ENCODE results near the gene OVCH1. TPM values are rescaled to one million over a fixed set of nuclear protein-coding genes. Genes with fewer than 3 reads are reported as not detected.
"Not testable (repeated sequence)": the region's sequence is repeated elsewhere in the genome, so short reads cannot be mapped to it uniquely, and the experiment has no call there.

Gene OVCH1
- total RNA-seq, 1 experiment from 2014 or later = not detected

DNA sequence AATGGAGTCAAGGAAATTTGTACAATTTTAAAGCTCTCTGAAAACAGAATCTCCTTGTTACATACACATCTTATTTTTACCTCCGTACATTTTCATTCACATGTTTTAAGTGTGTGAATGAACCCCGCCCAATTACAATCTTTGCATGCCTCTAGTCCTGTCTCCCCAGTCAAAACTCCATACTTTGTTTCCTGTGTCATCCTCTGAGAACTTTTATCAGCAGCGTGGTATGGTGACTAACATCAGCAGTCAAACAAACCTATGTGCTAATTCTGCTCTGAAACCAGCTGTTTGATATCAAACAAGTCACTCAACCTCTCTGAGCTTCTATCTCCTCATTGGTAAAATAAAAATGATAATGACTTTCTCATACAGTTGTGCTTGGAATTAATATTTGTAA, 100.7 kb downstream of the OVCH1 start:
- ChIA-PET POLR2A (ENCODE audit: unreplicated experiment) (no interaction called here), CTCF (no interaction called here)
- H3K27ac ChIP-seq = no peak overlapping the region
- TF ChIP-seq, protein P1, sequence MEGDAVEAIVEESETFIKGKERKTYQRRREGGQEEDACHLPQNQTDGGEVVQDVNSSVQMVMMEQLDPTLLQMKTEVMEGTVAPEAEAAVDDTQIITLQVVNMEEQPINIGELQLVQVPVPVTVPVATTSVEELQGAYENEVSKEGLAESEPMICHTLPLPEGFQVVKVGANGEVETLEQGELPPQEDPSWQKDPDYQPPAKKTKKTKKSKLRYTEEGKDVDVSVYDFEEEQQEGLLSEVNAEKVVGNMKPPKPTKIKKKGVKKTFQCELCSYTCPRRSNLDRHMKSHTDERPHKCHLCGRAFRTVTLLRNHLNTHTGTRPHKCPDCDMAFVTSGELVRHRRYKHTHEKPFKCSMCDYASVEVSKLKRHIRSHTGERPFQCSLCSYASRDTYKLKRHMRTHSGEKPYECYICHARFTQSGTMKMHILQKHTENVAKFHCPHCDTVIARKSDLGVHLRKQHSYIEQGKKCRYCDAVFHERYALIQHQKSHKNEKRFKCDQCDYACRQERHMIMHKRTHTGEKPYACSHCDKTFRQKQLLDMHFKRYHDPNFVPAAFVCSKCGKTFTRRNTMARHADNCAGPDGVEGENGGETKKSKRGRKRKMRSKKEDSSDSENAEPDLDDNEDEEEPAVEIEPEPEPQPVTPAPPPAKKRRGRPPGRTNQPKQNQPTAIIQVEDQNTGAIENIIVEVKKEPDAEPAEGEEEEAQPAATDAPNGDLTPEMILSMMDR (conservative IDR thresholded peaks at IDR 0.05) = no peak
- TF ChIP-seq EZH2 (IDR thresholded peaks at IDR 0.05; ENCODE audit: low read depth) = no peak
- no peaks in the 10 kb centered on the region for H3K36me3 ChIP-seq (ENCODE audit: low read depth)
- H3K4me2 ChIP-seq = no peak overlapping the region
- H2AFZ ChIP-seq = no peak overlapping the region
- no TSS peak for BruUV-seq (replicated peaks)
- no peaks in the 10 kb centered on the region for H4K20me1 ChIP-seq (ENCODE audit: insufficient read depth)
- intact Hi-C loops (cut with micrococcal nuclease; ENCODE audit: unreplicated experiment) = no loop called here
- H3K79me2 ChIP-seq (ENCODE audit: low read depth) = no peaks in the 10 kb centered on the region
- no peak for DNase-seq
- H3K4me1 ChIP-seq (replicated peaks; ENCODE audit: insufficient read depth) = no peaks in the 10 kb centered on the region
- H3K27me3 ChIP-seq (ENCODE audit: insufficient read depth, low read depth) = no peaks in the 10 kb centered on the region
- no peaks in the 10 kb centered on the region for H3K9me3 ChIP-seq (ENCODE audit: insufficient read depth, low read depth)
- H3F3A ChIP-seq (ENCODE audit: insufficient read depth, low read depth) = no peaks in the 10 kb centered on the region
- no peaks in the 10 kb centered on the region for H3K9me2 ChIP-seq (ENCODE audit: insufficient read depth)
- no peak overlapping the region for H3K4me3 ChIP-seq

GRCh38 chr12:29395356-29395755, 102.1 kb downstream of the OVCH1 start:
- H2AFZ ChIP-seq = no peak overlapping the region
- no peaks in the 10 kb centered on the region for H4K20me1 ChIP-seq (ENCODE audit: insufficient read depth)
- intact Hi-C loops (cut with micrococcal nuclease; ENCODE audit: unreplicated experiment) = no loop called here
- POLR2A ChIA-PET (ENCODE audit: unreplicated experiment) = interaction anchor here (0.8 kb wide), 1 partner anchor 1434 kb away, joined by 7 read pairs; no protein-coding TSS in a partner anchor
- no peaks in the 10 kb centered on the region for H3K27me3 ChIP-seq (ENCODE audit: insufficient read depth, low read depth)
- H3K4me3 ChIP-seq = no peak overlapping the region
- no peaks in the 10 kb centered on the region for H3K36me3 ChIP-seq (ENCODE audit: low read depth)
- H3F3A ChIP-seq (ENCODE audit: insufficient read depth, low read depth) = no peaks in the 10 kb centered on the region
- H3K9me2 ChIP-seq (ENCODE audit: insufficient read depth) = no peaks in the 10 kb centered on the region
- no peak overlapping the region for H3K27ac ChIP-seq
- no peaks in the 10 kb centered on the region for H3K79me2 ChIP-seq (ENCODE audit: low read depth)
- no peak for DNase-seq
- CTCF ChIA-PET = no interaction called here
- 0 out of 2 replicates have a peak, but pooled peaks cover 2% of the 10 kb centered on the region for H3K4me1 ChIP-seq (replicated peaks; ENCODE audit: insufficient read depth)
- H3K4me2 ChIP-seq = no peak overlapping the region
- no TSS peak for BruUV-seq (replicated peaks)
- TF ChIP-seq, protein P1 (conservative IDR thresholded peaks at IDR 0.05) = no peak
- no peak for TF ChIP-seq EZH2 (IDR thresholded peaks at IDR 0.05; ENCODE audit: low read depth)
- no peaks in the 10 kb centered on the region for H3K9me3 ChIP-seq (ENCODE audit: insufficient read depth, low read depth)

DNA sequence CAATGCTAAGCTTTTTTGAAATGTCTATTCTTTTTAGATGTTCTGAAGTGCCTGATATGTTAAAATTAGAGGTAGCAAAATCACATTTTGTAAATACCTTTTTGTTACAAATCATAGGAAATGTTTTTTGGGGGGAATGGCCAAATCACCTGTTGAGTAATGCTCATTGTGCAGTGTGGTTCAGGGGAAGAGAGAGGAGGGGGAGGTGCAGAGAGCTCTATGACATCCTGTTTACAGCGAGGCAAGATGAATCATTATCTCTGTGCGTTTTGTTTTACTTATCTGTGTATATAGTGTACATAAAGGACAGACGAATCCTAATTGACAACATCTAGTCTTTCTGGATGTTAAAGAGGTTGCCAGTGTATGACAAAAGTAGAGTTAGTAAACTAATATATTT, 107.1 kb downstream of the OVCH1 start:
- H3K9me2 ChIP-seq (ENCODE audit: insufficient read depth); H3K79me2 ChIP-seq (ENCODE audit: low read depth); BruUV-seq (replicated peaks); CTCF ChIA-PET; H3K36me3 ChIP-seq (ENCODE audit: low read depth); H3K27me3 ChIP-seq (ENCODE audit: insufficient read depth, low read depth); H3K4me1 ChIP-seq (replicated peaks; ENCODE audit: insufficient read depth); intact Hi-C loops (cut with micrococcal nuclease; ENCODE audit: unreplicated experiment); H3F3A ChIP-seq (ENCODE audit: insufficient read depth, low read depth); H2AFZ ChIP-seq; H3K27ac ChIP-seq; H3K4me3 ChIP-seq; H3K9me3 ChIP-seq (ENCODE audit: insufficient read depth, low read depth); POLR2A ChIA-PET (ENCODE audit: unreplicated experiment); DNase-seq; H4K20me1 ChIP-seq (ENCODE audit: insufficient read depth); H3K4me2 ChIP-seq: not testable (repeated sequence)

DNA sequence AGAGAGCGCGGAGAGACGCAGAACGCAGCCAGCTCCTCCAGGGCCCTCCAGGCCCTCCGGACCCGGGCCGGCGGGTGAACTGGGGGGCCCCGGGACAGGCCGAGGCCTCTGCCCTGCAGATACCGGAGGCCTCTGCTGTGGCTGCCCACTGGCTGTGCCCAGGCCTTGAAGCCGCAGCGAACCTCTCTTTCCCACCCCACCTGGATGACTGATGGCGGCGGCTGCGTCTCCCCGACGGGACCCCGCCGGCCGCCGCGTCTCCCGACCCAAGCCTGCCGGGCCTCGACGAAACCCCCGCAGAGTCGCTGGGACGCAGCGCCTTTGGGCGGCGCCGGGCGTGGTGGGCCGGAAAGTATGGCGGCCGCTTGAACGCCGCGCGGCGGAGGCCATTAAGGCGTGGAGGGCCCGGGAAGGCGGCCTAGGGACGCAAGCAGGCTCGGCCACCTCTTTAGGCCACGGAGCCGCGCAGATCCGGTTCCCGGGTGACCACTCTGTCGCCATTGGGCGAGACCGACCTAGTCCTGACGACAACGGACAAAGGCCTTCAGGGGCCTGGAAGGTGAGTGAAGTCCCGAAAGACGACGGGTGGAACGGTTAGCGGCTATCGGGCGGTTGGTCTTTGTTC, 108.1 kb downstream of the OVCH1 start:
- TF ChIP-seq EZH2 (IDR thresholded peaks at IDR 0.05; ENCODE audit: low read depth) = no peak
- TF ChIP-seq, protein P1 (conservative IDR thresholded peaks at IDR 0.05) = no peak
- no peaks in the 10 kb centered on the region for H3K36me3 ChIP-seq (ENCODE audit: low read depth)
- no peaks in the 10 kb centered on the region for H3K9me3 ChIP-seq (ENCODE audit: insufficient read depth, low read depth)
- no peak overlapping the region for H2AFZ ChIP-seq
- 0 out of 2 replicates have a peak, but pooled peaks cover 7% of the 10 kb centered on the region for H3K4me1 ChIP-seq (replicated peaks; ENCODE audit: insufficient read depth)
- ChIA-PET CTCF (no interaction called here), POLR2A (ENCODE audit: unreplicated experiment) (no interaction called here)
- H3K9me2 ChIP-seq (ENCODE audit: insufficient read depth) = no peaks in the 10 kb centered on the region
- H3K79me2 ChIP-seq (ENCODE audit: low read depth) = no peaks in the 10 kb centered on the region
- intact Hi-C loops (cut with micrococcal nuclease; ENCODE audit: unreplicated experiment) = loop anchor here (10.0 kb wide), 1 partner anchor 125 kb away; no protein-coding TSS in a partner anchor
- no peak overlapping the region for H3K4me3 ChIP-seq
- no TSS peak for BruUV-seq (replicated peaks)
- no peaks in the 10 kb centered on the region for H4K20me1 ChIP-seq (ENCODE audit: insufficient read depth)
- H3K27ac ChIP-seq = no peak overlapping the region
- no peaks in the 10 kb centered on the region for H3F3A ChIP-seq (ENCODE audit: insufficient read depth, low read depth)
- H3K4me2 ChIP-seq = no peak overlapping the region
- no peaks in the 10 kb centered on the region for H3K27me3 ChIP-seq (ENCODE audit: insufficient read depth, low read depth)
- no peak for DNase-seq

- BruUV-seq (replicated peaks) = not testable (repeated sequence)
- peaks cover 13% of the 10 kb centered on the region; the same call in 1 of the 2 replicates for H3K4me1 ChIP-seq (replicated peaks; ENCODE audit: insufficient read depth)
These were observed 111.3 kb downstream of the OVCH1 start for GRCh38 chr12:29386084-29386680.

More at GRCh38 chr12:29386084-29386680, 111.3 kb downstream of the OVCH1 start:
- H3K27me3 ChIP-seq (ENCODE audit: insufficient read depth, low read depth); H3F3A ChIP-seq (ENCODE audit: insufficient read depth, low read depth); H3K9me2 ChIP-seq (ENCODE audit: insufficient read depth); DNase-seq; H3K79me2 ChIP-seq (ENCODE audit: low read depth); H3K36me3 ChIP-seq (ENCODE audit: low read depth); H3K4me2 ChIP-seq; H3K9me3 ChIP-seq (ENCODE audit: insufficient read depth, low read depth); CTCF ChIA-PET; POLR2A ChIA-PET (ENCODE audit: unreplicated experiment); H3K27ac ChIP-seq; H2AFZ ChIP-seq; H4K20me1 ChIP-seq (ENCODE audit: insufficient read depth); H3K4me3 ChIP-seq: not testable (repeated sequence)
- intact Hi-C loops (cut with micrococcal nuclease; ENCODE audit: unreplicated experiment) = loop anchor here (10.0 kb wide), 1 partner anchor 129 kb away; no protein-coding TSS in a partner anchor

Data from PC-9 (cell line).